ENCODE results near the gene AGXT.
A peak's percentile ranks its signal among the peaks of the same experiment; 100 is the strongest.
"Not testable (repeated sequence)": the region's sequence is repeated elsewhere in the genome, so short reads cannot be mapped to it uniquely, and the experiment has no call there.

AGXT gene

DNA sequence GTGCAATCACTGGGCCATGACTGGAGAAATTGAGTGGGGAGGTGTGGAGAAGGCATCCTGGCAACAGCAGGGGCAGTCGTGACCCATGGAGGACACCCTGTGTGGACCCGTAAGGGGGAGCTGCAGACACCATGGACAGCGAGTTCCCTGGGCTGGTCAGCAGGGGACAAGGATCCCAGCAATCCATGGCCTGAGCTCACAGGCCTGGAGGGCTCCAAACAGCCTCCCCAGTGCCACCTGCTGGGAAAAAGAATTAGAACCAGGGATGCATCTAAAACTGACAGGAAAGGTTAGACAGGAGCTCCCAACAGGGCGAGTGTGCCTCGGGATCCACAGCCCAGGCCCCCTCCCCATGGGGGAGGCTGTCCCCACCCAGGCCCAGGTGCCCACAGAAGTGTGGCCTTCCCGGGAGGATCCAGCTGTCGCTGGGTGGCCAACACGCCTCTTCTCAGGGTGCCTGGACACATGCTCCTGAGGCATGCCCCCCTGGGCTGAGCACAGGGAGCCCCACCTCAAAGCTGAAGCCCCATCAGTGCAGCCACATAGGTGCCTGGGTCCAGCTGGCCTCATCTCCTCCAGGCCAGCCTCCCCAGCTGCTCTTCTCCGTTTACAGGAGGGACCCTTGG lies 28.1 kb upstream of the AGXT start:
- DNase-seq: no peak

DNA sequence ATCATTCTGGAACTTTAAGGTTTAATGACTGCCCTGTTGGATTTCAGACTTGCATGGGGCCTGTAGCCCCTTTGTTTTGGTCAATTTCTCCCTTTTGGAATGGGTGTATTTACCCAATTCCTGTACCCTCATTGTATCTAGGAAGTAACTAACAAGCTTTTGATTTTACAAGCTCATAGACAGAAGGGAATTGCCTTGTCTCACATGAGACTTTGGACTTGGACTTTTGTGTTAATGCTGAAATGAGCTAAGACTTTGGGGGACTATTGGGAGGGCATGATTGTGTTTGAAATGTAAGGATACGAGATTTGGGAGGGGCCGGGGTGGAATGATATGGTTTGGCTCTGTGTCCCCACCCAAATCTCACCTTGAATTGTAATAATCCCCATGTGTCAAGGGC lies 22.3 kb upstream of the AGXT start:
- not testable (repeated sequence) for DNase-seq

DNA sequence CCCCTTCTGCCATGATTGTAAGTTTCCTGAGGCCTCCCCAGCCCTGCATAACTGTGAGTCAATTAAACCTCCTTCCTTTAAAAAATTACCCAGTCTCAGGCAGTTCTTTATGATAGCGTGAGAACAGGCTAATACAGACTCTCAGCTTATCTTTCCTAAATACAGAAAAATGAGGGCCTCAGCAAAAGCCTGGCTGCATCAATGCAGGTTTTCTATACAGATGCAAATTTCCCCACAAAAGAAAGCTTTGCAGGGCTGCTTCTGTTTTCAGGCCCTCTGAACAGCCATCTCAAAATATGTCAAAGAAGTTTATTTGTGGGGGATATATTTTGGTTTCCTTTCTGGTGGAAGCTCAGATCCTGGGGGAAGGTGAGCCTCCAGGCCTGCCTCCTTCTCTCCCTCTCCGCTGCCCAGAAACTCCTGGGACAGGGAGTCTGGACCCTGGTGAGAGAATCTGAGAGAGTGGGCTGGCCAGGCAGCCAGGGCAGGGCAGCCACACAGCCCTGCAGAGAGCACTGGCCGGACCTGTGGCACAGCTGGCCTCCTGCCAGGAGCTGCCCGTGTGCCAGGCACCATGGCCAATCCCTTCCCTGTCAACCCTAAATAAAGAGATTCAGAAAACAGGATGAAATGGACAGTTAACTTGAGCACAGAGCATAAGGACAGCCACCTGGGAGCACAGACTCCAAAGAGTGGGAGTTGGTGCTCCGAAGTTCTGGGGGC lies 21.6 kb upstream of the AGXT start:
- no peak for DNase-seq

DNA sequence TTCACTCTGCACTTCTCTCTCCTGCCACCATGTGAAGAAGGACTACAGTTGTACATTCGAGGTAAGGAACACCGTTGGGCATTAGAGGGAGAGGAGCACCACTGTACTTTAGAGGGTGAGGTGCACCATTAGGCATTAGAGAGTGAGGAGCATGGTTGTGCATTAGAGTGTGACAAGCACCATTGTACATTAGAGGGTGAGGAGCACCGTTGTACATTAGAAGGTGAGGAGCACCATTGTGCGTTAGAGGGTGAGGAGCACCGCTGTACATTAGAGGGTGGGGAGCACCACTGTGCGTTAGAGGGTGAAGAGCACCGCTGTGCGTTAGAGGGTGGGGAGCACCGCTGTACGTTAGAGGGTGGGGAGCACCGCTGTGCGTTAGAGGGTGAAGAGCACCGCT lies 20.8 kb upstream of the AGXT start:
- DNase-seq: no peak

DNA sequence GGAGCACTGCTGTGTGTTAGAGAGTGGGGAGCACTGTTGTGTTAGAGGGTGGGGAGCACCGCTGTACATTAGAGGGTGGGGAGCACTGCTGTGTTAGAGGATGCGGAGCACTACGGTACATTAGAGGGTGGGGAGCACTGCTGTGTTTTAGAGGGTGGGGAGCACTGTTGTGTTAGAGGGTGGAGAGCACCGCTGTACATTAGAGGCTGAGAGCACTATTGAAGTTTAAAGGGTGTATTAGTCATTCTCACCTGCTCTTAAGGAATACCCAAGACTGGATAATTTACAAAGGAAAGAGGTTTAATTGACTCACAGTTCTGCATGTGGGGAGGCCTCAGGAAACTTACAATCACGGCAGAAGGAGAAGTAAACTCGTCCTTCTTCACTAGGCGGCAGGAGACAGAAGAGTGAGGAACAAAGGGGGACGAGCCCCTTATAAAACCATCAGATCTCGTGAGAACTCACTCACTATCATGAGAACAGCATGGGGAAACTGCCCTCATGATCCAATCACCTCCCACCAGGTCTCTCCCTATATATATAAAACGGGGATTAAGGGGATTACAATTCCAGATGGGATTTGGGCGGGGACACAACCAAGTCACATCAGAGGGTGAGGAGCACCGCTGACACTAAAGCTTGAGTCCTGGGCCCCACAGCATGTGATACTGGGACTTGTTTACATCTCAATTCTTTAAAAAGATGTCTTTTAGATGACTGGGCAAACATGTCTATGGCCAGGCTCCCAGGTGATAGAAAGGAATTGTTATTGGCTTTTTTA lies 19.5 kb upstream of the AGXT start:
- no peak for DNase-seq

DNA sequence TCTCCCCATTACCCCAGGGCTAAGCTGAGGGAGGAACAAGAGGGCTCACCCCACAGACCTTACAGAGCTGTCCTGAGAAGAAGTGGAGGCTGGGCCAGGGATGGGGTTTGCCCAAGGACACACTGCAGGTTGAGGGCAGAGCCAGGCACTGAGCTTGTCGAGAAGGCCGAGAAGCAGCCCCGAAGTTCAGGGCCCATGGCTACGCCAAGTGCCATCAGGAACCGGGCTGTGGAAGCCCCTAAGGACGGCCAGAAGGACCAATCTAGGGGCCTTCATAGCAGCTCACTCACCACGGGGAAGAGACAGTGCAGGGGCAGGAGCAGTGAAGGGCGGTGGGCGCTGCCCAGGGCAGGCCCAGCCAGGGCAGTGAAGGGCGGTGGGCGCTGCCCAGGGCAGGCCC lies 18.6 kb upstream of the AGXT start:
- DNase-seq: no peak

DNA sequence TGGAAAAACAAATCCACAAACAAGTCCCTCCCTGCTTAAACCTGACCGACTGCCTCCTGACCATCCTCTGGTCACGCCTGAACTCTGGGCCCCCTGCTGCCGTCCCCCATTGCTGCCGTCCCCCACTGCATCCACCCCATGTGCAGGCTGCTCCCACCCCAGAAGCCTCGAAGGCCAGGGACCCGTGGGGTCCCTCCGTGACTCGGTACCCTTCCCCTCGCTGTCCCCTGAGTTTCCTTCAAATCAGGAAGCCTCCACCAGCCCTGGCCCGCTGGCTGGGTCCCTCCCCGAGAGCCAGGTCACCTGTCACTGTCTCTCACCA lies 17.9 kb upstream of the AGXT start:
- DNase-seq: no peak

DNA sequence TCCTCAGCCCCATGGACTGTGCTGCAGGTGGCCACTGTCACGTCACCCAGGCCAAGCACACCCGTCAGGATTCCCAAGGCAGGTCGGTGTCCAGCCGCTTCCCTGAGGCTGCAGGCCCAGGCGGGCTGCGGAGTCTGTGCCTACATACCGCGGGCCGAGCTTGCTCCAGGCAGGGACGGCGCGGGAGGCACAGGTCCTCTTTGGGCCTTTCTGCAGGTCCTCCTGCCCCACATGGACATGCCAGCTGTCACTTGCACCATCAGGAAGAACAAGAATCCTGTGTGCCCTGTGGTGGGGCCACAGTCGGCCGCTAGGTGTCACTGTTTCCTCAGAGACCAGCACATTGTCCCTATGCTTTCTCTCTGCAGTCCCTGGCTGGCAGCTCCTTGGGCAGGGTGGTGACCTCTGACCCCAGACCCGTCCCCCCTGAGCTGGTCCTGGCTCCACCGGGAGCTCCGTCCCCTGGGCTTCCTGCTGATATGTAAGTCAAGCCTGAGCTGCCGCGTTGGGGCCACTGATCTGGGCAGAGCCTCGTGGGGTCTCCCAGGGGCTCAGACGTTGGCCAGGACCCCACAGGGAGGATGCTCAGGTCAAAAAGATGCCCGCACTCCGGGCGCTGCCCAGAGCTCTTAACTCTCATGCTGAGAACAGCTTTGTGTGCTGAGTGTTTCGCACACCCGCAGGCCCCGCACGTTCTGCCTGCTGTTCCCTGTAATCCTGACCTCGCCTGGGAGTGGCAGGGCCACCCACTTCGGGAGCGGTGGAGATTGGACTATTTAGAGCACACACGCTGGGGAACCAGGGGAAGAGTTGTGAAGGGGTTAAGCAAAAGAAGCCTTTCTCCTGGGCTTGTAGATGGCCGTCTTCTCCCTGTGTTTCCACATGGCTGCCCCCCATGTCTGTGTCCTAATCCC lies 17.3 kb upstream of the AGXT start:
- DNase-seq: peak; percentile 73

DNA sequence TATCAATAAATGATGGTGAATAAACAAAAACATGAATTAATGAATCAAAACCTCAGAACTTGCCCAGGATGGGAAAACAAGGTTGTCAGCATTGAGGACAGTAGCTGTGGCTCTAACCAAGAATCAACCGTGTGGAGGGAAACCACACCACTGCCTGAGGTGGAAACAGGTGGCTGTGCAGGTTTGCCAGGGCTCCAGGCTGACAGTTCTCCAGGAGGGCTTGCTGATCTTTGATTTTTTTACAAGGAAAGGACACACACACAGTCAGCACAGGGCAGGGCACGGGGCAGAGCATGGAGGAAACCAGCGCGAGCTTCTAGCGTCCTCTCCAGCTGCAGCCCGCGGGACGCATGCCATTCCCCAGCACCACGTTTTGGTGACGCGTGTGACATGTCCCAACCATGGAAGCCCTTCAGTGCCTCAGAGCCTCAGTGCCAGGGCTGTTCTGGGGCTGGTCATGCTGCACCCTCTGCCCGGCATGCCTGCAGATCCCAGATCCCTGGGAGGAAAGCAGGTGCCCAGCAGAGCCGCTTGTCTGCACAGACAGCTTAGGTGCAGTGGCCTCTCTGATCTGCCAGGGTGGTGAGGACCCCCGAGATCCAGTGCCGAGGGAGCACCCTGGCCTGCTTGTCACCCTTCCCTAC lies 15.8 kb upstream of the AGXT start:
- no peak for DNase-seq

DNA sequence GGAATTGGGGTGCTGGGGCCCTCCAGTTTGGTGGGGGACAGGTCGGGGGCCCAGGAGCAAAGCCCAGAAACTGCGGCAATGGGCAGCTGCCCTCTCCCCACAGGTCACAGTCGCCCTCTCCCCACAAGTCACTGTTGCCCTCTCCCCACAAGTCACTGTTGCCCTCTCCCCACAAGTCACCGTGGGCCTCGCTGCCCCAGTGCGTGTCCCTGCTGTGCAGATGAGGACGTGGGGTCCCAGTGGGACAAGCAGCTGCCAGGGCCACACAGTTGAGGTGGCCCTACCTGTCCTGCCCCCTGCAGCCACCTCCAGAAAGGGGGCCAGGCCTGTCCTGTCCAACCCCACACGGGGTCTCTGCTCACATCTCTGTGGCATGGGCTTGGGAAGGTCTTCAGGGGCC lies 13.0 kb upstream of the AGXT start:
- DNase-seq: no peak

DNA sequence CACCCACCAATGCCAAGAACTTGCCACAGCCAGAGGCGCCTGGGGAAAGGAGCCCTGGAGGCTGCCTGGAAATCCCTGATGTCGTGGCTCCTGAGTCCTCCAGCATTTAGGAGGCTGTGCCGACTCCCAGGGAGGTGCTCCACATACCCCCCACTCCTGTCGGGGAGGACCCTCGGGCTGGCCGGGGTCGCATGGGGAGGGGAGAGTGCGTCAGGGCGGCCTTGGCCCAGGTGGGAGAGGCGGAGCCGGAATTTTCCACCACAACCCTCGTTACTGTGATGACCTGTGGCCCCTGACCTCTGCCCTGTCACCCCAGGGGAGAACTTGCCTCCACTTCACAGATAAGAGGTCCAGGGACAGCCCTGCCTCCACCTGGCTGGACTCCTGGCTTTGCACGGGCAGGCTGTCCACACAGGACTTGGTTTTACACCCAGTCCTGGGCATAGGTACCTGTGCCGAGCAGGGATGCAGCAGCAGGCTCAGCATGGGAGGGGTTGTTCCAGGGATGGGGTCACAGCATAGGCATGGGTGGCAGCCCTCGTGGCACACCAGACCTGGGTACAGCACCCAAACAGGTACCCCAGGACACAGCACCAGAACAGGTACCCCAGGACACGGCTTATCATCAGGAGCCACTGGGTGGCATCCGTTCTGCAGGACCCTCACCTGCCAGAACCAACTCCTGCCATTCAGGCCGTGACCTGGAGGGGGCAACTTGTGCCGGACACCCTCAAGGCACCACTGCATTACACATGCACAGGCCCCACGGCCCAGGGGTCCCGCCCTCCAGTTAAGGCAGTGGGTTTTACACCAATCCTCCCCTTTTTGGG lies 12.3 kb upstream of the AGXT start:
- no peak for DNase-seq

DNA sequence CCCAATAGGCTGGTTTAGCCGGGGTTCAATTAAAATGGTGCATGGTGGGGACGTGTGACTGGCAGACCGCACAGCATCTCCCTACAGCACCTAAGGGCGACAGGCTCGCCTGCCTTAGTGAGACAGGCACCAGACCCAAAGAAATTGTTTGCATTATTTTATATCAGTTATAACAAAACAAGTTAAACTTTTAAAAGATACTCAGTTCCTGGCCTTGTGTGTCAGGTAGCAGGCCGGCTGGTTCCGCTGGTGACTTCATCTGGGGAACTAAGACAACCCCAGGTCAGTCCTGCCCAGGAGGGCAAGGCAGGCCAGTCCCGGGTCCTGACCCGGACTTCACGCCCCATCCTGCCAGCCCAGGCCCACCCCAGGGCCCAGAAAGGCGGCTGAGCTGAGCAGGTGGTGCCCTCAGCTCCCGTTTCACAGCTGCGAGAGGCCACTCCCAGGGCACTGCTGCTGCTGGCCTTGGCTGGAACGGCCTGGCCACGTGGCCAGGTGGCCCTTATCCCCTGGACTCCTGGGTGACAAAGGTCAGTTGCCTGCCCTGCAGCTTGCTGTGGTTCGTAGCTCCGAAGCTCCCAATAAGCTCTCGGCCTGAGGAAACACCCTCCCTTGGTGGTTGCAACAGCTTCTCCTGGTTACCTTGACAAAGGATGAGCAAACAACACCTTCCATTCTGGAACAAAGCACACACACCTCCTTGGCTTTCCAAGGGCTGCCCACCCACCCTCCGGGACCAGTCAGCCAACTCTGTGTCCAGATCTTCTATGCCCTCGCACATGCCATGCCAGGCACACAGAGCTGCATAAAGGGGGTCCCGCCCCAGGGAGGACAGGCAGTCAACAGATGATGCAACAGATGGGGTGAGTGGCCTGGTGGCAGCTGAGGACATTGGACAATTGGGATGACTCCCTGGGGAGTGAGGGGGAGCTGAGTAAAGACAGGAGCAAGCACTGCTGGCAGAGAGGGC lies 11.3 kb upstream of the AGXT start:
- no peak for DNase-seq

DNA sequence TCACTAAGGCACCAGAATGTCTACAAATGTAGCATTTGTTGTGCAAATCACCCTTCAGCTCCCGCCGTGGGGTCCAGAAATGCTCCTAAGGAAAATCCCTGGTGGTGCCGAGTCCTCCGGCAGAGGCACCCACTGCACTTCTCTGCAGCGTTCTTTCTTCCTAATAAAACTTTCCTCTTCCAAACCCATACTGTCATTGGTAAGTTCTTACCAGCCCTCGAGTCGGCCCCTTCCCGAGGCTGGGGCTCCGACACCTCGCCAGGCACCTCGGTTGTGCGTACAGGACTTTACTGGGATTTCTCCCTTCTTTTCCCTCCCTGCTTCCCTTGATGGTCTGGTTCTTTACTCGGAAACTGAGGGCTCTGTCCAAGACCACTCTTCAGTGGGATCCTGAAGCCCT lies 10.3 kb upstream of the AGXT start:
- no peak for DNase-seq

DNA sequence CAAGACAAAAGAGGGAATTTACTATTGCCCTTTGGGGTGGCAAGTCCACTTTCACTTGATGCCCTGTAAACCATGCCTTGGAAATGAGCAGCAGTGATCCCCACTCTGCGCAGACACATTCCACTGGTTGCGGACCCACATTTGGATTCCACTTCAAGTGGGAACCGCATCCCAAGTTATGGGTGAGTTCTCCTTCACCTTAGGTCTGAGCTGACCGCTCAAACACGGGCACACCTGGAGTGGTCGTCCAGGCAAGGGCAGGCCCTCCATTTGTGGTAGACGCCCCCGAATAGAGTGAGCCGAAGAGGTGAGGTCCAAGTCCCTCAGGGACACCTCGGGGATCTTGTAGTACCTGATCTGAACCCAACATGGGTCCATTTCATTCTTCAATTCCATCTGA lies 9.8 kb upstream of the AGXT start:
- DNase-seq: no peak

DNA sequence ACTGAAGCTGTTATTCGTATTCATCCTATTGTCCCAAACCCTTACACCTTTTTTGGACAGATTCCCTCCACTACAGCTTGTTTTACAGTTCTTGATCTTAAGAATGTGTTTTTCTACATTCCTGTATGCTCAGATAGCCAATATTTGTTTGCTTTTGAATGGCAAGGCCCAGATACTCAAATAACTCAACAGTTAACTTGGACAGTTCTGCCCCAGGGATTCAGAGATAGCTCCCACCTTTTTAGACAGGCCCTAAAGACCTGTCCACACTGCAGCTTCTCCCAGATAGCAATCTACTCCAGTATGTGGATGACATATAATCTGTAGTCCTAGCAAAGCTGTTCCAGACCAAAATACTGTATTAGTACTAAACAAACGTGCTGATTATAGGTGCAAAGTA lies 7.1 kb upstream of the AGXT start:
- DNase-seq: no peak

DNA sequence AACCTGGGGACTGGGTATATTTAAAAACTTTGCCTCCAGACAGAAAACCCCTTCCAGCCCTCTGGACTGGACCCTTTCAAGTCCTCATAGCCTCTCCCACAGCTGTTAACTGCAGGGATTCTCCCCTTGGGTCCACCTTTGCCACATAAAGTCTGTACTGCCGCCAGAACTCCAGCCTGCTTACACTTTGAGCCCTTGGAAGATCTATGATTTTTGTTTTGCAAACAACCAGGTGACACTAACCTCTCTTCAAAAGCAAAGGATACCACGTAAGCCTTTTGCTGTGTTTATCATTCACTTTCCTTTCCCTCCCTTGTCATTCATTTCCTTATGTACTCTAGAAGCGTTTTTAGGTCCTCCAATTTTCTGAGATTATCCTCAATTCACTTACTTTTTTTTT lies 4.1 kb upstream of the AGXT start:
- DNase-seq: no peak

DNA sequence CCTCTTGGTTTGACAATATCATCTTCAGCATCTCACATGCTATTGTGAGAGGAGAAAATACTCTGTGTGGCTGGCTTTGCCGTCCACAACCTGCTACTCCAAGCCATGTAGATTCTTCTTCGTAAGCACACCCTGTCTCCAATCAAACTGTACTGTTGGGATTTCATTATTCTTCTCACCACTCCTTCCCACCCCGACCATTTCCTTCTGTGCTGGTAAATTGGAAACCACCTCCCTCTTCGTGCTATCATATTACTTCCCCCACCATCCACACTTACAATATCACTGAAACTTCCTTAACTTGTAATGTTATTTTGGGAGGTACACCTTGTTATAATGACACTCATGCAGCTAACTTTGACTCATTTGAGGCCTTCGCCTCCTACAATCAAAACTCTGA lies 3.2 kb upstream of the AGXT start:
- no peak for DNase-seq

DNA sequence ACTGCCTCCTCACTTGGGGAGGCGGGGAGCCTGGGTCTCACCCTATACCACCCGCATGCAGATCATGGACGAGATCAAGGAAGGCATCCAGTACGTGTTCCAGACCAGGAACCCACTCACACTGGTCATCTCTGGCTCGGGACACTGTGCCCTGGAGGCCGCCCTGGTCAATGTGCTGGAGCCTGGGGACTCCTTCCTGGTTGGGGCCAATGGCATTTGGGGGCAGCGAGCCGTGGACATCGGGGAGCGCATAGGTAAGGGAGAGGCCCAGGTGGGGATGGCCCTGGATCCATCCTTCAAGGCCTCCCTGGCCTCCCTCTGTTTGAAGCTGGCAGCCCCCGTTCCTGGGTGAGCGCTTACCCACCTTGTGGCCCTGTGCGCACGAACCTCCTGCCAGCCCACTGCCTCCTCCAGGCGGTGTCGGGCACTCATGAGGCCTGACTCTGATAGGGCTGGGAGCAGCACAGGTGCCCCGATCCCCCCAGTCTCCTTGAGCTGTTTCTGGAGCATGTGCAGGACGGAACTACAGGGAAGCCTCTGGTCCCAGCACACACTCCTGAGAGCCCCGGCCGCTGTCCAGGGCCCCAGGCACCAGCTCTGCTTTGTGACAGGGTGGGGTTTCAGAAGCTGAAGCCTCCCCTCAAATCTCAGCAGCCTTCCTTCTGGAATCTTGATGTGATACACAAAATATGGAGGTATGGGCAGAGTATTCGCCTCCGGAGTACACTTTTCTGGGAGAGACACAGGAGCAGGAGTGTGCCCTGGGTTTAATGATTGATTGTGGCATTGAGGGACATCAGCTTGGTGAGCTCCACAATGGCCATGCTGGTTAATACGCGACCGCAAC lies 708 bp downstream of the AGXT start:
- no peak for DNase-seq

All from stimulated activated naive CD4-positive, alpha-beta T cell treated with Interleukin-2 at 50 U/mL for 16 hours (primary cell).